Heart left ventricle (tissue), 16 donors: ENCODE measurements around the gene PLA2G4A. TPM values are rescaled to one million over a fixed set of nuclear protein-coding genes. Genes with fewer than 3 reads are reported as not detected.

Experiments used
- ATAC-seq, 4 donors: fragments of 200-7000 bp; cut with Tn5 transposase; one replicate each; pipeline ENCODE4 v1.9.1; 2020 to 2022; ENCODE audit warnings: moderate library complexity in 4 of 4, mild to moderate bottlenecking in 3 of 4, moderate number of reproducible peaks in 1 of 4
- DNase-seq, 5 donors: peaks; one replicate each; pipeline ENCODE4 v3.0.0-alpha.2; 2020
- H3K27ac ChIP-seq, 12 donors: fragments of 200-600 bp; sonication (generic) in 4 of 12; one replicate each; pipeline versions ENCODE4 v1.5.0 to v1.8.0; 2016 to 2022; ENCODE audit warnings: mild to moderate bottlenecking in 2 of 12
- H3K27me3 ChIP-seq, 9 donors: fragments of 200-600 bp; sonication (generic) in 2 of 9; one replicate each; pipeline versions ENCODE4 v1.5.1 to v1.8.0; 2016 to 2022; ENCODE audit warnings: mild to moderate bottlenecking in 3 of 9
- H3K36me3 ChIP-seq, 9 donors: fragments of 200-600 bp; sonication (generic) in 2 of 9; one replicate each; pipeline versions ENCODE4 v1.5.0 to v1.8.0; 2018 to 2022; ENCODE audit warnings: mild to moderate bottlenecking in 2 of 9
- H3K4me1 ChIP-seq, 12 donors: fragments of 200-600 bp; sonication (generic) in 4 of 12; one replicate each; pipeline versions ENCODE4 v1.5.0 to v1.8.0; 2016 to 2022; ENCODE audit warnings: mild to moderate bottlenecking in 3 of 12
- H3K4me3 ChIP-seq, 12 donors: fragments of 200-600 bp; sonication (generic) in 4 of 12; one replicate each; pipeline versions ENCODE4 v1.5.0 to v1.8.0; 2017 to 2022; ENCODE audit warnings: mild to moderate bottlenecking in 9 of 12, moderate library complexity in 4 of 12
- H3K9me3 ChIP-seq, 12 donors: fragments of 200-600 bp; sonication (generic) in 4 of 12; one replicate each; pipeline versions ENCODE4 v1.5.0 to v1.8.0; 2016 to 2022; ENCODE audit warnings: mild to moderate bottlenecking in 1 of 12
- POLR2A ChIP-seq, 2 donors: fragments of 450-650 bp; IDR thresholded peaks; one replicate each; pipeline ENCODE4 v1.6.1; 2017; ENCODE audit warnings: antibody characterized with exemption in 2 of 2, mild to moderate bottlenecking in 2 of 2, moderate library complexity in 2 of 2
- WGBS, 4 donors: extraction: QIAGEN DNeasy Blood & Tissue Kit in 2 of 4; methylation state at CpG; one replicate each; pipeline versions ENCODE4 v1.1.5 to v1.1.7; 2013 to 2018; 5-methylcytosine and 5-hydroxymethylcytosine counted together
- intact Hi-C, 10 donors: fragments of 100-400 bp; cut with DNase I; formaldehyde crosslinking; loops; one replicate each; pipeline versions ENCODE4 v1.11.1 to v1.14.2; 2022
- polyA plus RNA-seq, 2 donors: library from polyadenylated mRNA; stranded (reverse); fragments of 200-250 nt; gene quantifications; one replicate each; pipeline ENCODE4 v1.2.3, GENCODE V29; 2013
- total RNA-seq, 9 donors: library from RNA; depleted of rRNA in 2 of 9; stranded (reverse); fragments of >200 nt in 2 of 9; fragmentation: NEBNext Ultra II Directional in 3 of 9; extraction: Animal tissue kit (Norgen Biotek cat#: 25700) in 3 of 9; gene quantifications; one replicate each; pipeline versions ENCODE4 v1.1.0 to v1.2.4, GENCODE V29; 2016 to 2023
- TF ChIP-seq, protein P1 (sequence below), 12 donors: fragments of 200-600 bp; sonication (generic) in 4 of 12; IDR thresholded peaks; one replicate each; pipeline versions ENCODE4 v1.5.0 to v1.8.0; 2018 to 2022; ENCODE audit warnings: antibody characterized with exemption in 12 of 12, mild to moderate bottlenecking in 5 of 12
- donor health status: ischemic (EF 13 %, LVEDD 7.1; RV severe dilation, severe dysfunction).
- donor health status: healthy with polysubstance abuse.
- donor health status: DM: no; HTN: yes; CAD: no.
- donor health status: DM: no; HTN: no; CAD: no.
- donor health status: ischemic (EF 25% LVEDD 6.9; RV normal size, moderate dysfunction).
- donor health status: ischemic (EF 25% LVEDD 5.7; RV mildly dilated, moderate dysfunction).
- donor health status: healthy.
- donor health status: DM: yes; HTN: yes; CAD: no.
- donor health status: ischemic (EF 35%, LVEDD 5.7; RV mildly dilated, moderate dysfunction).
- donor health status: nonischemic (EF 11% LVEDD 7.7; RV severe dilation, severe dysfunction).
- donor health status: DM: yes; HTN: yes; CAD: no.
- donor health status: PGD.
- donor health status: ischemic (EF 29% LVEDD 5.4; RV normal size, mild dysfunction).
- donor health status: nonischemic (EF 23%, LVEDD 6.1; RV moderate dilation, normal function).

Gene PLA2G4A
- total and polyA plus RNA-seq, 11 donors = 0.91 to 5.8 (median 1.8) TPM

- no peak for DNase-seq
- Histone ChIP-seq H3K9me3 (no peaks in the 10 kb centered on the region), H3K4me1 (no peaks in the 10 kb centered on the region), H3K27ac (no peak overlapping the region), H3K36me3 (peaks cover 0 to 20% (median 0%) of the 10 kb centered on the region in 9 donors), H3K27me3 (no peaks in the 10 kb centered on the region), H3K4me3 (no peak overlapping the region)
- intact Hi-C loops = no loop called here
- 75 to 89% (median 86%) methylated on average over 4 of the region's 4 CpGs for WGBS, 4 donors
- no peak for TF ChIP-seq POLR2A (IDR thresholded peaks at IDR 0.05)
- TF ChIP-seq, protein P1, sequence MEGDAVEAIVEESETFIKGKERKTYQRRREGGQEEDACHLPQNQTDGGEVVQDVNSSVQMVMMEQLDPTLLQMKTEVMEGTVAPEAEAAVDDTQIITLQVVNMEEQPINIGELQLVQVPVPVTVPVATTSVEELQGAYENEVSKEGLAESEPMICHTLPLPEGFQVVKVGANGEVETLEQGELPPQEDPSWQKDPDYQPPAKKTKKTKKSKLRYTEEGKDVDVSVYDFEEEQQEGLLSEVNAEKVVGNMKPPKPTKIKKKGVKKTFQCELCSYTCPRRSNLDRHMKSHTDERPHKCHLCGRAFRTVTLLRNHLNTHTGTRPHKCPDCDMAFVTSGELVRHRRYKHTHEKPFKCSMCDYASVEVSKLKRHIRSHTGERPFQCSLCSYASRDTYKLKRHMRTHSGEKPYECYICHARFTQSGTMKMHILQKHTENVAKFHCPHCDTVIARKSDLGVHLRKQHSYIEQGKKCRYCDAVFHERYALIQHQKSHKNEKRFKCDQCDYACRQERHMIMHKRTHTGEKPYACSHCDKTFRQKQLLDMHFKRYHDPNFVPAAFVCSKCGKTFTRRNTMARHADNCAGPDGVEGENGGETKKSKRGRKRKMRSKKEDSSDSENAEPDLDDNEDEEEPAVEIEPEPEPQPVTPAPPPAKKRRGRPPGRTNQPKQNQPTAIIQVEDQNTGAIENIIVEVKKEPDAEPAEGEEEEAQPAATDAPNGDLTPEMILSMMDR (IDR thresholded peaks at IDR 0.05) = no peak
- ATAC-seq = no peak
Measured at GRCh38 chr1:186945146-186945545, 116.4 kb downstream of the PLA2G4A start.

DNA sequence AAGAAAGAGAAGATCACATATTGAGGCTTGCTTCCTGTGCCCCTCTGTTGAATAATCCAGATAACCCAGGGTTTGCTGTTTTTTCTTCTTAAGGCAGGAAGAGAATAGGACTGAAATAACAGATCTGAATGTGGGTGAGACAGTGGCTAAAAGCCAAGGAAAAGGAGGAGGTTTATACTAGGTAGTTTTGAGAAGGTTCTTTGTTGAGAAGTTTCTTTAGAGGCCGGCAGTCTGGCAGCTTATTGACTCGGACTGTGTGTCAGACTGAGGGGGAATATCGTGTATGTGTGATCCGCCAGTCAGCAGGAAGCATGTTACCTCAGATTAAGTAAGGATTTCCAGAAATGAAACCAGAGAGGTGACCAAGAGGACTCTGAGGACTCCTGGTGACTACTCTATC lies 119.8 kb downstream of the PLA2G4A start:
- WGBS, 4 donors = 51 to 57% (median 55%) methylated on average over 4 of the region's 4 CpGs

GRCh38 chr1:186949173-186949572 lies 120.4 kb downstream of the PLA2G4A start:
- TF ChIP-seq POLR2A (IDR thresholded peaks at IDR 0.05) = no peak
- TF ChIP-seq, protein P1 (IDR thresholded peaks at IDR 0.05) = no peak
- WGBS, 4 donors = 1 to 47% (median 2%) methylated on average over 1 of the region's 1 CpG
- Histone ChIP-seq H3K27me3 (no peaks in the 10 kb centered on the region), H3K4me1 (no peaks in the 10 kb centered on the region), H3K36me3 (peaks cover 0 to 12% (median 0%) of the 10 kb centered on the region in 9 donors), H3K4me3 (no peak overlapping the region), H3K9me3 (no peaks in the 10 kb centered on the region), H3K27ac (no peak overlapping the region)
- intact Hi-C loops = no loop called here
- no peak for DNase-seq
- ATAC-seq = no peak

More for the DNA sequence above, 119.8 kb downstream of the PLA2G4A start:
- Histone ChIP-seq H3K4me1 (no peaks in the 10 kb centered on the region), H3K4me3 (no peak overlapping the region), H3K36me3 (peaks cover 0 to 12% (median 0%) of the 10 kb centered on the region in 9 donors), H3K27me3 (no peaks in the 10 kb centered on the region), H3K27ac (no peak overlapping the region), H3K9me3 (no peaks in the 10 kb centered on the region)
- no peak for DNase-seq
- TF ChIP-seq, protein P1 (IDR thresholded peaks at IDR 0.05) = no peak
- TF ChIP-seq POLR2A (IDR thresholded peaks at IDR 0.05) = no peak
- intact Hi-C loops = no loop called here
- peak in 2 of 4 donors; percentile 58 to 68 for ATAC-seq

- Histone ChIP-seq H3K36me3 (peaks cover 0 to 12% (median 0%) of the 10 kb centered on the region in 9 donors), H3K4me1 (no peaks in the 10 kb centered on the region), H3K27me3 (no peaks in the 10 kb centered on the region), H3K4me3 (no peak overlapping the region), H3K27ac (no peak overlapping the region), H3K9me3 (no peaks in the 10 kb centered on the region)
- no peak for TF ChIP-seq POLR2A (IDR thresholded peaks at IDR 0.05)
- TF ChIP-seq, protein P1 (IDR thresholded peaks at IDR 0.05) = no peak
- intact Hi-C loops = no loop called here
- 55 to 69% (median 58%) methylated on average over 4 of the region's 4 CpGs for WGBS, 4 donors
- no peak for DNase-seq
- ATAC-seq = no peak
Measured at GRCh38 chr1:186950547-186950946, 121.8 kb downstream of the PLA2G4A start.
